Mesothelial cell of epicardium (in vitro differentiated cells): ENCODE measurements around the gene ADIG. TPM values are rescaled to one million over a fixed set of nuclear protein-coding genes. Genes with fewer than 3 reads are reported as not detected.

Source experiments
- DNase-seq, 2 experiments: peaks; one replicate each; pipeline ENCODE4 v3.0.0; 2021; ENCODE audit warnings: low spot score in 2 of 2; ENCODE audit not compliant: unreplicated experiment in 2 of 2
- H3K27ac Mint-ChIP-seq: 2 replicates; pipeline ENCODE4 v1.8.0; 2021; ENCODE audit warnings: mixed read lengths
- H3K27me3 Mint-ChIP-seq: 2 replicates; pipeline ENCODE4 v1.8.0; 2021; ENCODE audit warnings: low read depth, mixed read lengths
- H3K36me3 Mint-ChIP-seq: 2 replicates; pipeline ENCODE4 v1.8.0; 2021; ENCODE audit warnings: mixed read lengths
- H3K4me1 Mint-ChIP-seq: 2 replicates; pipeline ENCODE4 v1.8.0; 2021; ENCODE audit warnings: mixed read lengths
- H3K4me3 Mint-ChIP-seq: 2 replicates; pipeline ENCODE4 v1.8.0; 2021; ENCODE audit warnings: mild to moderate bottlenecking, moderate library complexity, mixed read lengths
- H3K9me3 Mint-ChIP-seq: 2 replicates; pipeline ENCODE4 v1.8.0; 2021; ENCODE audit warnings: mixed read lengths
- CTCF ChIP-seq: fragments of 200-600 bp; sonication (generic); IDR thresholded peaks from one replicate; pipeline ENCODE4 v1.5.0; 2021; ENCODE audit warnings: antibody characterized with exemption; ENCODE audit not compliant: unreplicated experiment
- total RNA-seq: library from RNA; stranded (reverse); gene quantifications from 3 replicates; pipeline ENCODE4 v1.2.1, GENCODE V29; 2021

Gene ADIG
- total RNA-seq, 1 donor from 2014 or later, result not detected

GRCh38 chr20:38628580-38629470 is 47.8 kb downstream of the ADIG start:
- Mint-ChIP-seq H3K36me3 (no peaks in the 10 kb centered on the region), H3K27ac (no peak overlapping the region)
- TF ChIP-seq CTCF, result no peak

GRCh38 chr20:38629979-38630378 is 49.0 kb downstream of the ADIG start:
- Mint-ChIP-seq H3K9me3 (no peaks in the 10 kb centered on the region), H3K27me3 (no peaks in the 10 kb centered on the region), H3K4me3 (no peak overlapping the region), H3K27ac (no peak overlapping the region), H3K4me1 (no peaks in the 10 kb centered on the region), H3K36me3 (no peaks in the 10 kb centered on the region)
- DNase-seq, result no peak
- no peak for TF ChIP-seq CTCF

More at GRCh38 chr20:38628580-38629470, 47.8 kb downstream of the ADIG start:
- no peak for DNase-seq
- no peaks in the 10 kb centered on the region for H3K27me3 Mint-ChIP-seq
- no peak overlapping the region for H3K4me3 Mint-ChIP-seq
- H3K4me1 Mint-ChIP-seq, result no peaks in the 10 kb centered on the region
- no peaks in the 10 kb centered on the region for H3K9me3 Mint-ChIP-seq

GRCh38 chr20:38630727-38631126 is 49.7 kb downstream of the ADIG start:
- no peak overlapping the region for H3K27ac Mint-ChIP-seq
- no peak overlapping the region for H3K4me3 Mint-ChIP-seq
- no peak for DNase-seq
- no peaks in the 10 kb centered on the region for H3K4me1 Mint-ChIP-seq
- TF ChIP-seq CTCF, result no peak
- no peaks in the 10 kb centered on the region for H3K36me3 Mint-ChIP-seq
- no peaks in the 10 kb centered on the region for H3K9me3 Mint-ChIP-seq
- H3K27me3 Mint-ChIP-seq, result no peaks in the 10 kb centered on the region

GRCh38 chr20:38631155-38632022 is 50.4 kb downstream of the ADIG start:
- Mint-ChIP-seq H3K27me3 (no peaks in the 10 kb centered on the region), H3K9me3 (no peaks in the 10 kb centered on the region), H3K4me3 (no peak overlapping the region), H3K27ac (no peak overlapping the region), H3K36me3 (no peaks in the 10 kb centered on the region), H3K4me1 (no peaks in the 10 kb centered on the region)
- no peak for TF ChIP-seq CTCF
- DNase-seq, result no peak

- DNase-seq, result peak in 1 of 2 experiments; percentile 56
- Mint-ChIP-seq H3K36me3 (no peaks in the 10 kb centered on the region), H3K9me3 (no peaks in the 10 kb centered on the region), H3K4me3 (no peak overlapping the region), H3K27ac (no peak overlapping the region), H3K4me1 (no peaks in the 10 kb centered on the region), H3K27me3 (no peaks in the 10 kb centered on the region)
- TF ChIP-seq CTCF, result peak; percentile 80
Measured at GRCh38 chr20:38633577-38634093, 52.6 kb downstream of the ADIG start.
